GM12875 (cell line): Measurements from ENCODE around the gene ATP9A.
A peak's percentile ranks its signal among the peaks of the same experiment; 100 is the strongest.

Source experiments
- H3K4me3 ChIP-seq: one replicate; pipeline ENCODE4 v1.5.1; 2011; ENCODE audit warnings: low read depth, low read length, control low read depth
- CTCF ChIP-seq: IDR thresholded peaks from 2 replicates; pipeline ENCODE4 v1.5.1; 2011; ENCODE audit warnings: low read depth, mild to moderate bottlenecking, control low read depth, inconsistent platforms, low read length, moderate library complexity, borderline replicate concordance; ENCODE audit not compliant: insufficient read depth

The ATP9A gene

GRCh38 chr20:51801122-51801822, 33.1 kb upstream of the ATP9A start:
- TF ChIP-seq CTCF = no peak
- H3K4me3 ChIP-seq = no peak overlapping the region

GRCh38 chr20:51800872-51801121, 32.6 kb upstream of the ATP9A start:
- no peak for TF ChIP-seq CTCF
- H3K4me3 ChIP-seq = no peak overlapping the region

GRCh38 chr20:51800060-51800871, 32.1 kb upstream of the ATP9A start:
- H3K4me3 ChIP-seq = no peak overlapping the region
- TF ChIP-seq CTCF = peak; percentile 94

GRCh38 chr20:51799401-51799860, 31.2 kb upstream of the ATP9A start:
- no peak for TF ChIP-seq CTCF
- no peak overlapping the region for H3K4me3 ChIP-seq

GRCh38 chr20:51797357-51798025, 29.3 kb upstream of the ATP9A start:
- no peak overlapping the region for H3K4me3 ChIP-seq
- TF ChIP-seq CTCF = no peak

- H3K4me3 ChIP-seq = no peak overlapping the region
- TF ChIP-seq CTCF = no peak
Measured at GRCh38 chr20:51796340-51796739, 28.1 kb upstream of the ATP9A start.
